HG03103 (cell line): ENCODE data around the gene NEU1.
"Not testable (repeated sequence)": the region's sequence is repeated elsewhere in the genome, so short reads cannot be mapped to it uniquely, and the experiment has no call there.

Experiments
- ATAC-seq: cut with Tn5 transposase; IDR thresholded peaks from one replicate; pipeline ENCODE4 v1.9.1; 2021; ENCODE audit warnings: low read depth; ENCODE audit not compliant: unreplicated experiment

The NEU1 gene

DNA sequence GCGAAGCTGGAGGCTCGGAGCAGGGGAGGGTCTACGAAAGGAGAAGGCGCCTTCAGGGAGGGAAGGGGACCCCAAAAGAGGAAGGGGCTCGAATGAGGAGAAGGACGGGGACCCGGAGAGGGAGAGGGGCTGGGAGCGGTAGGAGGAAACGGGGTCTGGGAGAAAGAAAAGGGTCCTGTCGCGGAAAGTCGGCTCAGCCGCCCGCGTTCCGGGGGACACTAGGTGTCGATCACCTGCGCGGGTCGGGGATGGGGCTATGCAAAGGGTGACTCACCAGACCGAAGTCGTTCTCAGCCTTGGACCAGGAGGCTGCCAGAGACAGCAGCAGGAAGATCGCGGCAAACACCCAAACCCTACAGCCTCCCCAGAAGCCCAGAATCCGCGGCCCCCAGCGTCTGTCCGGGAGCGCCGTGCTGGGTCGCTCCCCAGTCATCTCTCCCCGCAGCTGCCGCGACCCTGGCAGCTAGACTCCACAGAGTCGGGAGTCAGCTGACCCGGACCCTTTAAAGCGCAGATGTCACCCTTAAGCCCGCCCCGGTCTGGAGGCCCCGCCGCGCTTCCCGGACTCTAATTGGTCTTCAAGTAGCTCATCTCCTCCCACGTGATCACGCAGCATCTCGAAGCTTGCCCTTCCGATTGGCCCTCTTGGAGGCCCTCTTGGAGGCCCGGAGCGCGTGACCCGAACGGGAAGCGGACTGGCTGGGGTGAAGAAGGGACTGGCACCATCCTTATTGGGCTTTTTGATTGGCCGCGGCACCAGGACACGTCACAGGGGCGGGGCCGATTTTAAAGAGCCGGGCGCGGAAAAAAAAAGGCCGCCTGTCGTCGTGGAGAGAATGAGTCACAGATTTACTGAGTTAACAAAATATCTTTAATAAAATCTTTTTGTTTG, at the start of gene NEU1:
Gene NEU1, minus strand, starts transcription at position 478 of the 892 bp plus-strand sequence. Its CDS starts 45 bp downstream, at position 433.
- ATAC-seq, result peak; percentile 86

DNA sequence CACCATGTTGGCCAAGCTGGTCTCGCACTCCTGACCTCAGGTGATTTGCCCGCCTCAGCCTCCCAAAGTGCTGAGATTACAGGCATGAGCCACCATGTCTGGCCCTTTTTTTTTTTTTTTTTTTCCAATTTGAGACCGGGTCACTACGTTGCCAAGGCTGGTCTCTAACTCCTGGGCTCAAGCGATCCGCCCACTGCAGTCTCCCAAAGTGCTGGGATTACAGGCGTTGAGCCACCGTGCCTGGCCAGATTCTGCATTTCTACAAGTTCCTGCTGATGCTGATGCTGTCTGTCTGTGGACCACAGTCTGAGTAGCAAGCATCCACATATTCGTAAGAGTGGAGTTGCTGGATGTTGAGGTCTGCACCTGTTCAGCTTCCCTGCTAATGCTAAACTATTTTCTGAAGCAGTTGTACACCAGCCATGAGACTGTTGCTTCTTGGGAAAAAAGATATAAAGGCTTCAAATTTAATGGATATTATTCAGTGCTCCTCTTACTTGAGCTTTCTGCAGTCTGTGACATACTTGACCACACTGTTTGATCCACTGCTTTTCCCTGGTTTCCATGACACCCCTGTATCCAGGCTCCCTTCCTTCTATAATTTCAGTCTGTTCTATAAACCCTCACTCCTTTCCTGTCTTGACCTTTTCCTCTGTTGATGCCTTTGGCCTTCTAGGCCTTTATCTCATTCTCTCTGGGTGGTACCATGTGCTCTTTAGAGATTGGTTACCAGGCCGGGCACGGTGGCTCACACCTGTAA, 49.4 kb upstream of the NEU1 start:
- no peak for ATAC-seq

DNA sequence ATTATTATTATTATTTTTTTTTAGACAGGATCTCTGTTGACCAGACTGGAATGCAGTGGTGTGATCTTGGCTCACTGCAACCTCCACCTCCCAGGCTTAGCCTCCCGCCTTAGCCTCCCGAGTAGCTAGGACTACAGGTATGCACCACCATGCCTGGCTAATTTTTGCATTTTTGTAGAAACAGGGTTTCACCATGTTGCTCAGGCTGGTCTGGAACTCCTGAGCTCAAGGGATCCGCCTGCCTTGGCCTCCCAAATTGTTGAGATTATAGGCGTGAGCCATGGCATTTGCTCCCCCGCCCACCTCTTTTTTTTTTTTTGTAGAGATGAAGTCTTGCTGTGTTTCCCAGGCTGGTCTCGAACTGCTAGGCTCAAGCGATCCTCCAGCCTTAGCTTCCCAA, 46.7 kb upstream of the NEU1 start:
- not testable (repeated sequence) for ATAC-seq

DNA sequence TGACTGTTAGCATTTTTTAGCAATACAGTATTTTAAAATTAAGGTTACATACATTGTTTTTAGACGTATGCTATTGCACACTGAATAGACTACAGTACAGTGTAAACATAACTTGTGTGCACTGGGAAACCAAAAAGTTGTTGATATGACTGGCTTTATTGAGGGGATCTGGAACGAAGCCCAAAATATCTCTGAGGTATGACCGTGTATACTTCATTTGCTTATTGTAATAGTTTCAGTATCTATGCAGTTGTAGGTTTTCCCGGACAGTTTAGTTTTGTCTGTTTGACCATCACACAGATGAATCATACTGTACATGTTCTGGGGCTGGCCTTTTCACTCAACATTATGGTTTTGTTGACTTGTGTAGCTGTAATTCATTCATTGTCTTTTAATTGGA, 46.2 kb upstream of the NEU1 start:
- no peak for ATAC-seq

DNA sequence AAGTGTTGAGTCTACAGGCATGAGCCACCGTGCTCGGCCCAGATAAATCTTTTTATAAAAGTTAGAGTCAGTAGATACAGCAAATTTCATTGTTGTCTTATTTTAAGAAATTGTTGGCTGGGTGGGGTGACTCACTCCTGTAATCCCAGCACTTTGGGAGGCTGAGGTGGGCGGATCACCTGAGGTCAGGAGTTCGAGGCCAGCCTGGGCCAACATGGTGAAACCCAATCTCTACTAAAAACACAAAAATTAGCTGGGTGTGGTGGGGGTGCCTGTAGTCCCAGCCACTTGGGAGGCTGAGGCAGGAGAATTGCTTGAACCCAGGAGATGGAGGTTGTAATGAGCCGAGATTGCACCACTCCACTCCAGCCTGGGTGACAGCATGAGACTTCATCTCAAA, 45.6 kb upstream of the NEU1 start:
- not testable (repeated sequence) for ATAC-seq

DNA sequence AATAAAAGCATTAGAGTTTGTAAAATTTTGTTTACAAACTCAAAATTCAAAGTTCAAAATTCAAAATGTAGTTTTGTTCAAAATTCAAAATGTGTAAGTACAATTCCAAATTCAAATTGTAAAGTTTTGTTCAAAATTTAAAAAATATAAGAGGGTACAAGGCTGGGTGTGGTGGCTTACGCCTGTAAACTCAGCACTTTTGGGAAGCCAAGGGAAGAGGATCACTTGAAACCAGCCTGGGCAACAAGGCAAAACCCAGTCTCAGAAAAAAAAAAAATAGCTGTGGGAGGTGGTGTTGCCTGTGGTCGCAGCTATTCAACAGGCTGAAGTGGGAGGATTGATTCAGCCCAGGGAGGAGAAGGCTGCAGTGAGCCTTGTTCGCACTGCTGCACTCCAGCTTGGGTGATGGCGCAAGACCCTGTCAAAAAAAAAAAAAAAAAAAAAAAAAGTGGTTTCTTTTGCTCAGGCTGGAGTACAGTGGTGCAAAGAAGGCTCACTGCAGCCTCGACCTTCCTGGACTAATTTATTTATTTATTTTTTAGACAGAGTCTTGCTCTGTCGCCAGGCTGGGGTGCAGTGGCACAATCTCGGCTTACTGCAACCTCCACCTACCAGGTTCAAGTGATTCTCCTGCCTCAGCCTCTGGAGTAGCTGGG, 44.7 kb upstream of the NEU1 start:
- ATAC-seq, result no peak

DNA sequence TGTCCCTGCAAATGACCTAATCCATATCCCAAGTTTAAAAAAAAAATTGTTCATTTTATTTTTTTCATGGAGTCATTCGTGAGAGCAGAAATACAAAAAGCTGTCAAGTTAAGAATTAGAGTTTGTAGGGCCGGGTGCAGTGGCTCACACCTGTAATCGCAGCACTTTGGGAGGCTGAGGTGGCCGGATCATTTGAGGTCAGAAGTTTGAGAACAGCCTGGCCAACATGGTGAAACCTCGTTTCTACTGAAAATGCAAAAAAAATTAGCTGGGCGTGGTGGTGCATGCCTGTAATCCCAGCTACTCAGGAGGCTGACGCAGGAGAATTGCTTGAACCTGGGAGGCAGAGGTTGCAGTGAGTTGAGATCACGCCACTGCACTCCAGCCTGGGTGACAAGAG, 44.1 kb upstream of the NEU1 start:
- ATAC-seq, result not testable (repeated sequence)

DNA sequence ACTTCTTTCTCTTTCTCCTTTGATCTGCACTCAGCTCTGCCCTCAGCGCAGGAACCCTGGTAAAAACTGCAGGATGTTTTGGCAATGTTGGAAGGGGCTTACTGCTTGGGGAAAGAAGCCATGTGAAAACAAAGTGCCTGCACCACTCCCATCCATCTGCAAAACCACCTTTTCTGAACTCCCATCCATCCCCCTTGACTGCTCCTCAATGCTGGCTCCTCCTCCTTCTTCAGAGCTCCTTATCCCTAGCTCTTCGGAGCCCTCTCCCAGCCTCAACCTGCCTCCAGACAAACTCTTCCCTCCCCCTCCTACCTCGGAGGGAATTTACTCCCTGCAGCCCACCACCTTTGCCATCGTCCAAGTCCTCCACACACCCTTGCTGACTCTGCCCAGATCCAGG, 43.5 kb upstream of the NEU1 start:
- ATAC-seq, result no peak

DNA sequence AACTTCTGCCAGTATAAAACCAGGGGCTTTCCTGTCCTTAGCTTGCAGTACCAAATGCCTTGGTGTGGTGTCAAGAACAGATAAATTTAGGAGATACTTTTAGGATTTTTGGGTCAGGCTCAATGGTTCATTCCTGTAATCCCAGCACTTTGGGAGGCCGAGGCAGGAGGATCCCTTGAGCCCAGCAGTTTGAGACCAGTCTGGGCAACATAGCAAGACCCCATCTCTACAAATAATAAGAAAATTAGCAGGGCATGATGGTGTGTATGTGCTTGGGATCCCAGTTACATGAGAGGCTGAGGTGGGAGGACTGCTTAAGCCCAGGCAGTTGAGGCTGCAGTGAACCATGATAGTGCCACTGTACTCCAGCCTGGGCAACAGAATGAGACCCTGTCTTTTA, 42.4 kb upstream of the NEU1 start:
- ATAC-seq, result no peak

DNA sequence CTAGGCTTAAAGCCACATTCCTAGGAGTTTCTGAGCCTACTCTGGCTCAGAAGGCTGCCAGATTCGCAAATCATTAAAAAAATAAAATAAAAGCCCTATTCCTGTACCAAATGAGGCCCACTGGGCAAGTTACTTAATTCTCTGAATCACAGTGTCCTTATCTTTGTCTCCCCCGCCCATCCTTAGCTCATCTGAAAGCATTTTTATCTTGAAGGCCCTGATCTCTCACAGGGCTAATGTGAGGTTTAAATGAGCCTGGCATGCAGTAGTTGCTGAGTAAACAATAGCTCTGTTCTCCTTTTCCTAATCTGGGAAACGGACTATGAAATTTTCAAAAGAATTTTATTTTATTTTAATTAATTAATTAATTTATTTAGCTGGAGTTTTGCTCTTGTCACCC, 41.3 kb upstream of the NEU1 start:
- ATAC-seq, result no peak

DNA sequence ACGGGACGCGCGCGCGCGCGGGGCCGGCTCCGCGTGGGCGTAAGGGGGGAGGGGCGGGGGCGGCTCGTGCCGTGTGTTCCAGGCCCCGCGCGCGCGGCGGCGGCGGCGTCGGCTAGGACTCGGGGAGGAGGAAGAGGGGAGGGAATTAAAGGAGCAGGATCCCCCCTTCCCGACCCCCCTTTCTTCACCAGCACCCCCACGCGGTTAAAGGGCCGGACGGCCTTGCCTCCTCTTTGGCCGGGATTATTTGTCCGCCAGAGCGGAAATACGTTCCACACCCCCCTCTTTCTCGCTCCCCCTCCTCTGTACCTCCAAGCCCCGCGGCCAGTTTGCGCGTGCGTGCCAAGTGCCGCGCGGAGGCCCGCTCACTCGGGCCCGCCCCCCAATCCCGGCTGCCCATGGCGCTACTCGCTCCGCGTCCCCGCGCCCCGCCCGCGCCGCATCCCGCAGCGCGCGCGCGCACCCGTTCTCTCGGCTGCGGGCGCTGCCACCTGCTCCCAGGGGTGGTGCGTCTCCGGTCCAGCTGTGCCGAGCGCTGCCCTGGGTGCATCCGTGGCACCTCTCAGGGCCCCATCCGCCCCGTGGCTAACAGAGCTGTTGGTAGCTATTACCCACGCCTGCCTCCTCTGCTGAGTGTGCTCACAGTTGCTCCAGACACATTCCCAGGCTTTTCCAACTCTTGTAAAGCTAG, 39.5 kb upstream of the NEU1 start, which contains the start of gene ZBTB12:
Gene ZBTB12, minus strand, starts transcription at position 134 of the 691 bp plus-strand sequence. CDS start 781 bp downstream, outside the sequence.
- peak; percentile 49 for ATAC-seq

DNA sequence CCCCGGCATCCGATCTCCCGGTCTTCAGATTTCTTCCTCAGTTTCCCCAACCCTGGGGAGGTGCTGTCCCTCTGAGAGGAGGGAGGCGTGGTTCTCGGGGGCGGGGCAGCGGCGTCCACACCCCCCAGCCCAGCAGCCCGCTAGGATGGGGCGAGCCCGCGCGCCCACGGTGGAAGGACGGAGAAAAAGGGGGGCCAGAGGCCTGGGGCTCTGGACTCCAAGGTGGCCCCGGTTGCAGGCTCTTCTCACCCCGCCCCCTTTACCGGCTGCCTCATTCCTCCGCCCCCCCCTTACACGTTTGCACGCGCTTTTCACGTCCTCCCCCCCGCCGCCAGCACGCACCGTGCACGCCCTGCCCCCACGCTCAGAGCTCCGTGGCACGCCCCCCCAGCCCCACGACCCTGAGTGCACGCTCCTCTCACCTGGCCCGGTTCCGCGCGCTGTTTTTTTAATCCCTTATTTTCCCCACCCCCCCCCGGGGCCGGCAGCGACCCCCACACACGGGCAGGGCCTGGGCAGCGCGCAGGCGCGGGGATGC, 38.9 kb upstream of the NEU1 start:
- ATAC-seq, result no peak

DNA sequence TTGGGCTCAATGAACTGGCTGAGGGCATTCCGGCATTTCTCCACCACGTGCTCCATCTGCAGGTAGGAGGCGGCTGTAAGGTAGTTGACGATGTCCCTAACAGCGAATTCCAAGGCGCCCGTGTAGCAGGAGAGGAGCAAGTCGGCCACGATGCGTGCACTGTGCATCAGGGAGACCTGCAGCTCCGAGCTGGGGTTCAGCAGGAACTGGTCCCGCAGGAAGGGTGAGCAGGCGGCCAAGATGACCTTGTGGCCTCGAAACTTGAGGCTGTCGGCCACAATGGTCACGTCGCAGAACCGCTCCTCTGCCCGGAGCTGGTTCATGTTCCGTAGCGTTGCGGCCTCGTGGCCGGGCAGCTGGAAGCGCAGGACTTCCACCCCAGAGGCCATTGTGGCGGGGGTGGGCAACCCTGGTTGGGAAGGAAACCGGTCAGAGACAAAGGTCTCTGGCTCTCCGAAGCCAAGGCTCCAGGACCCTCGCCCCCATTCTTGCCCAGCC, 38.3 kb upstream of the NEU1 start:
- ATAC-seq, result no peak

DNA sequence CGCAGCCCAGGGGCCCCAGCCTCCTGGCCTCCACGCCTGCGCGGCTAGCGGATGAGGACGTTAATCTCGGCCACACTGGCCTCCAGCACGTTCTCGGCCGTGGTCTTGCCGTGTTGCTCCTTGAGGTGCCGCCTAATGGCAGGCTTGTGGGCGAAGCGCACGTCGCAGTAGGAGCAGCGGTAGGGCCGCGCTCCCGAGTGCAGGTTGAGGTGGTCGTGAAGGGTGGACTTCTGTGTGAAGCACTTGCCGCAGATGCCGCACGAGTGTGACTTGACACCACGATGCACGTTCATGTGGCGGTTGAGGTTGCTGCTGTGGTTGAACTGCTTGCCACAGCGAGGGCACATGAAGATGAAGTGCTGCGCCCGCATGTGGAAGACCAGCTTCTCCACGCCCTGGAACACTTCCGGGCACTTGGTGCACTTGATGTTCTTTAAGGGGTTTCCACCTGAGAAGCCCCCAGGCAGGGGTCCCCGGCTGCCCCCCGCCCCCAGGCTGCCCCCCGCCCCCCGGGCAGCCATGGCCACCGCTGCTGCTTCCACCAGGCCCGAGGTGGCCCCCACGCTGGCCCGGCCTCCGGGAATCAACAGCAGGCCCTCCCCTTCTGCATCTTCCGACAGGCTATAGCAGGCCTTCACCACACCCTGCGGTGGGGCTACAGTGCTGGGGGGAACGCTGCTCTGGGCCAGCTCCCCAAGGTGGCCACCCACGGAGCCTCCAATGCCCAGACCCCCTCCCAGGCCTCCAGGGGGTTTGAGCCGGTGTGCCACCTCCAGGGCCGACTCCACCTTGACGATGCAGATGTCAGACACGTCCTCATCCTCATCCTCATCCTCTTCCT, 37.5 kb upstream of the NEU1 start:
- ATAC-seq, result no peak

DNA sequence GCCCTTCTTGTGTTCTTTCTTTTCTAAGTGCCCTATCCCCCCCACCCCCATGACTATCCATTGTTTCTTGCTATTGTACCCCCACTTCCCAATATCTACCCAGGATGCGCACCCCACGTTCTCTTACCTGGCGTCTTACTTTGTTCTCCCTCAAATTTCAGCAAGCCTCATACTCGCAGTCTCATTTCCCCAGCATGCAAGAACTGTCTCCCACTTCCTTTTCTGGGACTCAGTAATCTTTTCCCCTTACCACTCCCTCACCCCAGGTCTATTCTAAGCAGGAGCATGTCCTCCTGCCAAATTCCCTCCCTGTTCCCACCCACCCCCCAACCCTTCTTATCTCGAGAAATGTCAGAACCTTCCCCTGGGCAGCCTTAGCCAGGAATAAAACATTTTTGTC, 36.6 kb upstream of the NEU1 start:
- ATAC-seq, result no peak

DNA sequence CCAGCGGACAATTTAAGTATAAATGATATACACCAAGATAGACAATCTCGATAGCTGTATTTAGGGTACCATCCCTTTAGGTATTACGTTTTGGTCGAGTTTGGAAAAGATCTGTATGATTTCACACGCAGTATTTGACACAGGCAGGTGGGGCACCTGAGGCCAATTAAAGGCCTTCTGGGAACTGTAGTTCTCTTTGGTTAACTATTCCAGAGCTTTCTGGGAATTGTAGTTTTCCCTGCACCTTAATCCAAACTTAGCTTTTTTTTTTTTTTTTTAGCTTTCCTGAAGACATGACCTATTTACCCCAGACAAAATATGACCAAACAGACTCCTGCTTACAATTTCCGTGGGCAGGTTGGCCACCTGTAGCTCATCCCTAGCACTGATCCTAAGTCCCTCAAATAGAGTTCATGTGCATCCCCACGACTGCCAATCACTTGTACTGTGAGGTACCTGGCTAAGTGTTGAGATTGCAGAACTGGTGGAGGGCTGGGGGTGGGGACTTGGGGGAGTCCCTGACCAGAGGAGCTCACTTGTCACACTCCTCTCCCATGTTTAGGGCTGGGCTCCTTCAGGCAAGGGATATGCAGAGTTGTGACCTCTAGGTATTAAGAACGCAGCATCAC, 35.9 kb upstream of the NEU1 start:
- ATAC-seq, result no peak

DNA sequence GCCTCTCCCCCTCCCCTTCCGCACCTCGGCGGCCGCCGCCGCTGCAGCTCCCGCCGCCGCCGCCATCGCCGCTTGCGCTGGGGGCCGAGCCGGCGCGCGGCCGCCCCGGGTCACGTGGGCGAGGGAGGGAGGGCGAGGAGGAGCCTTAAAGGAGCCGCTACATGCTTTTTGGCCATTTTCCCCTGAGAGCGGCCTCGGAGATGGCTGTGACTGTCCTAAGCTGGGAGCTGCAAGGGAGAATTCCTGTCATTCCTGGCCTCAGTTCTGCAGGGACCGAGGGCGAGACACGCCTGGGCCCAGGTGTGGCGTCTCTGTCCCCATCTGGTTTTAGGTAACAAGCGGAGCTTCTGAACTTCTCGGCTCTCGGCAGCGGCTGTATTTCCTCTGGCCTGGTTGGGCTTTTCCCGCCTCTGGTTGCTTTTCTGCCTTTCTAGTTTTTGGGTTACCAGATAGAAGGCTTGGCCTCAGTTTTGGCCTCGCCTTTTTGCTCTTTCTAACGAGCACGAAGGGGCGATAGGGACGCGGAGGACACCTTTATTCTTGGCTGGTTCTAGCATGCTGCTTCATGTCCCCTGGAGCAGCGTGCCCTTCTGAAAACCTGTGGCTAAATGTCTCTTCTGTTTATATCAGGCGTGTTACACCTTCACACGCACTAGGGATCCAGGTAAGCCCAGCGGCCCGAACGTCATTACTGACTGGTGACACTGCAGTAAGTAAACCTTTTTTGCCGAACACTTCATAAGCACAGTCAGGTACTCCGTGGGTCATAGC, 35.2 kb upstream of the NEU1 start, which contains the start of gene EHMT2:
Gene EHMT2, minus strand, starts transcription at position 87 of the 771 bp plus-strand sequence. Its CDS starts 21 bp downstream, at position 66.
- no peak for ATAC-seq
